Astrocyte (in vitro differentiated cells and primary cell): Measurements from ENCODE around the gene ATCAY. TPM values are rescaled to one million over a fixed set of nuclear protein-coding genes. Genes with fewer than 3 reads are reported as not detected.
A peak's percentile ranks its signal among the peaks of the same experiment; 100 is the strongest.
"Not testable (repeated sequence)": the region's sequence is repeated elsewhere in the genome, so short reads cannot be mapped to it uniquely, and the experiment has no call there.

Experiments
- DNase-seq: peaks from one replicate; pipeline ENCODE4 v3.0.0-alpha.2; 2010; ENCODE audit warnings: low read depth
- FAIRE-seq: peaks from 2 replicates; lab custom pipeline; 2011; peaks lifted over from hg19 to GRCh38; lab: Jason Lieb, UNC
- H2AFZ ChIP-seq: 2 replicates; pipeline ENCODE4 v1.6.0; 2012; ENCODE audit warnings: low read depth, low read length, inconsistent platforms
- H3K27ac ChIP-seq: 2 replicates; pipeline ENCODE4 v1.5.1; 2011; ENCODE audit warnings: low read depth, low read length, inconsistent platforms
- H3K27me3 ChIP-seq: 2 replicates; pipeline ENCODE4 v1.6.0; 2011; ENCODE audit warnings: low read length, inconsistent platforms; ENCODE audit not compliant: insufficient read depth
- H3K36me3 ChIP-seq: 2 replicates; pipeline ENCODE4 v1.5.1; 2011; ENCODE audit warnings: low read length, inconsistent platforms; ENCODE audit not compliant: insufficient read depth
- H3K4me1 ChIP-seq: 2 replicates; pipeline ENCODE4 v1.5.1; 2011; ENCODE audit warnings: low read length, inconsistent platforms; ENCODE audit not compliant: insufficient read depth
- H3K4me2 ChIP-seq: 2 replicates; pipeline ENCODE4 v1.6.0; 2012; ENCODE audit warnings: low read length, inconsistent platforms
- H3K4me3 ChIP-seq: 2 replicates; pipeline ENCODE4 v1.5.1; 2011; ENCODE audit warnings: low read depth, mild to moderate bottlenecking, low read length, inconsistent platforms; ENCODE audit not compliant: insufficient read depth
- H3K79me2 ChIP-seq: 2 replicates; pipeline ENCODE4 v1.6.0; 2012; ENCODE audit warnings: mild to moderate bottlenecking, low read length, inconsistent platforms; ENCODE audit not compliant: insufficient read depth
- H3K9ac ChIP-seq: 2 replicates; pipeline ENCODE4 v1.6.0; 2012; ENCODE audit warnings: mild to moderate bottlenecking, low read length, inconsistent platforms
- H3K9me3 ChIP-seq: 2 replicates; pipeline ENCODE4 v1.5.1; 2012; ENCODE audit warnings: low read depth, mild to moderate bottlenecking, low read length, inconsistent platforms; ENCODE audit not compliant: insufficient read depth
- H4K20me1 ChIP-seq: 2 replicates; pipeline ENCODE4 v1.6.0; 2012; ENCODE audit warnings: low read length, inconsistent platforms; ENCODE audit not compliant: insufficient read depth
- H3K27ac Mint-ChIP-seq: one replicate; pipeline ENCODE4 v1.8.0; 2021; ENCODE audit warnings: mild to moderate bottlenecking, mixed read lengths; ENCODE audit not compliant: unreplicated experiment
- H3K27me3 Mint-ChIP-seq: one replicate; pipeline ENCODE4 v1.8.0; 2021; ENCODE audit warnings: low read depth, mixed read lengths; ENCODE audit not compliant: unreplicated experiment
- H3K36me3 Mint-ChIP-seq: one replicate; pipeline ENCODE4 v1.8.0; 2021; ENCODE audit warnings: low read depth, mixed read lengths; ENCODE audit not compliant: unreplicated experiment
- H3K4me1 Mint-ChIP-seq: one replicate; pipeline ENCODE4 v1.8.0; 2021; ENCODE audit warnings: low read depth, mixed read lengths; ENCODE audit not compliant: unreplicated experiment
- H3K4me3 Mint-ChIP-seq: one replicate; pipeline ENCODE4 v1.8.0; 2021; ENCODE audit warnings: mild to moderate bottlenecking, moderate library complexity, mixed read lengths; ENCODE audit not compliant: unreplicated experiment
- H3K9me3 Mint-ChIP-seq: one replicate; pipeline ENCODE4 v1.8.0; 2021; ENCODE audit warnings: mild to moderate bottlenecking, mixed read lengths; ENCODE audit not compliant: unreplicated experiment
- EZH2 ChIP-seq: IDR thresholded peaks from 2 replicates; pipeline ENCODE4 v1.6.1; 2012; ENCODE audit warnings: mild to moderate bottlenecking, low read length, inconsistent platforms; ENCODE audit not compliant: insufficient read depth
- total RNA-seq: library from RNA; stranded (reverse); gene quantifications from 2 replicates; pipeline ENCODE4 v1.2.1, GENCODE V29; 2021
- TF ChIP-seq, protein P1 (sequence below): IDR thresholded peaks from 2 replicates; pipeline ENCODE4 v1.5.1; 2011; ENCODE audit warnings: low read depth, mild to moderate bottlenecking, inconsistent platforms, low read length, moderate library complexity; ENCODE audit not compliant: insufficient read depth

Gene ATCAY
- total RNA-seq, 1 donor from 2014 or later = 6.5 TPM

- no peak within 1 kb of the TSS for H3K9ac ChIP-seq
- Mint-ChIP-seq H3K9me3 (peaks cover 8% of the 10 kb centered on the region), H3K4me3 (peak within 1 kb of the TSS; percentile 70), H3K4me1 (no peaks in the 10 kb centered on the region), H3K27me3 (peaks cover 58% of the 10 kb centered on the region), H3K27ac (no peak within 1 kb of the TSS), H3K36me3 (no peaks in the 10 kb centered on the region)
- no peaks in the 10 kb centered on the region for H3K79me2 ChIP-seq
- TF ChIP-seq, protein P1, sequence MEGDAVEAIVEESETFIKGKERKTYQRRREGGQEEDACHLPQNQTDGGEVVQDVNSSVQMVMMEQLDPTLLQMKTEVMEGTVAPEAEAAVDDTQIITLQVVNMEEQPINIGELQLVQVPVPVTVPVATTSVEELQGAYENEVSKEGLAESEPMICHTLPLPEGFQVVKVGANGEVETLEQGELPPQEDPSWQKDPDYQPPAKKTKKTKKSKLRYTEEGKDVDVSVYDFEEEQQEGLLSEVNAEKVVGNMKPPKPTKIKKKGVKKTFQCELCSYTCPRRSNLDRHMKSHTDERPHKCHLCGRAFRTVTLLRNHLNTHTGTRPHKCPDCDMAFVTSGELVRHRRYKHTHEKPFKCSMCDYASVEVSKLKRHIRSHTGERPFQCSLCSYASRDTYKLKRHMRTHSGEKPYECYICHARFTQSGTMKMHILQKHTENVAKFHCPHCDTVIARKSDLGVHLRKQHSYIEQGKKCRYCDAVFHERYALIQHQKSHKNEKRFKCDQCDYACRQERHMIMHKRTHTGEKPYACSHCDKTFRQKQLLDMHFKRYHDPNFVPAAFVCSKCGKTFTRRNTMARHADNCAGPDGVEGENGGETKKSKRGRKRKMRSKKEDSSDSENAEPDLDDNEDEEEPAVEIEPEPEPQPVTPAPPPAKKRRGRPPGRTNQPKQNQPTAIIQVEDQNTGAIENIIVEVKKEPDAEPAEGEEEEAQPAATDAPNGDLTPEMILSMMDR = no peak
- TF ChIP-seq EZH2 = no peak
- no peaks in the 10 kb centered on the region for H3K4me1 ChIP-seq
- peaks cover 36% of the 10 kb centered on the region for H3K27me3 ChIP-seq
- no peak for FAIRE-seq
- DNase-seq = no peak
- H3K36me3 ChIP-seq = no peaks in the 10 kb centered on the region
- no peak within 1 kb of the TSS for H3K4me2 ChIP-seq
- H3K4me3 ChIP-seq = no peak within 1 kb of the TSS
- peaks cover 4% of the 10 kb centered on the region for H3K9me3 ChIP-seq
- no peak within 1 kb of the TSS for H2AFZ ChIP-seq
- H3K27ac ChIP-seq = no peak within 1 kb of the TSS
- H4K20me1 ChIP-seq = no peaks in the 10 kb centered on the region
Measured at GRCh38 chr19:3868770-3869456, 11.6 kb upstream of the ATCAY start, which contains the start of gene ZFR2. Gene ZFR2, minus strand, starts transcription at chr19:3869038. Its CDS starts 21 bp downstream, at chr19:3869017.

DNA sequence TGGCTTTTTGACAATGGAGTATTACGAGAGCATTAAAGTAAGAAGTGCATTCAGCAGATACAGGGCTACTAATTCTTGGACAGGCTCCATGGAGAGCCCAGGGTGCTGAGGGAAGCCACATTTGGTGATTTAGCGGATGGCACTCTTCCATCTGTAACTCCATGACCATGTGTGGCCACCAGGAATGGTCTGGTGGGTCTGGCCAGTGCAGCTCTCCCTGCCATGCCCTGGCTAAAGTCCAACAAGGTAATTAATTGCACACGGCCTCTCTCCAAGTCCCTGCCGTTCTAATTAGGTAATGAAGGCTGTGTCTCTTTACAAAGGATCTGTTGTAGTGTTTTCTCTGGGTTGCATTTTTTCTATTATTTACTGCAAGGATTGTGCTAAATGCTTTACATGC, 7.3 kb upstream of the ATCAY start:
- H4K20me1 ChIP-seq = no peaks in the 10 kb centered on the region
- peaks cover 4% of the 10 kb centered on the region for H3K9me3 ChIP-seq
- H3K4me3 Mint-ChIP-seq = no peak overlapping the region
- no peaks in the 10 kb centered on the region for H3K79me2 ChIP-seq
- no peak for FAIRE-seq
- no peak overlapping the region for H3K4me3 ChIP-seq
- H3K27ac ChIP-seq = no peak overlapping the region
- H3K27me3 Mint-ChIP-seq = peaks cover 49% of the 10 kb centered on the region
- H3K36me3 ChIP-seq = no peaks in the 10 kb centered on the region
- no peak overlapping the region for H3K27ac Mint-ChIP-seq
- DNase-seq = no peak
- H3K36me3 Mint-ChIP-seq = no peaks in the 10 kb centered on the region
- TF ChIP-seq, protein P1 = no peak
- no peak for TF ChIP-seq EZH2
- no peak overlapping the region for H3K4me2 ChIP-seq
- H3K9me3 Mint-ChIP-seq = peaks cover 10% of the 10 kb centered on the region
- no peak overlapping the region for H3K9ac ChIP-seq
- no peak overlapping the region for H2AFZ ChIP-seq
- no peaks in the 10 kb centered on the region for H3K4me1 ChIP-seq
- H3K27me3 ChIP-seq = peaks cover 13% of the 10 kb centered on the region
- H3K4me1 Mint-ChIP-seq = no peaks in the 10 kb centered on the region

GRCh38 chr19:3874695-3875094, 5.8 kb upstream of the ATCAY start:
- H3K4me1 ChIP-seq, H3K27ac Mint-ChIP-seq, H3K27me3 ChIP-seq, H4K20me1 ChIP-seq, H3K4me2 ChIP-seq, H3K4me3 Mint-ChIP-seq, H3K4me3 ChIP-seq, H3K79me2 ChIP-seq, H3K27ac ChIP-seq, H2AFZ ChIP-seq, FAIRE-seq, H3K9me3 ChIP-seq, H3K9ac ChIP-seq, DNase-seq, H3K36me3 ChIP-seq, H3K9me3 Mint-ChIP-seq, H3K36me3 Mint-ChIP-seq, H3K4me1 Mint-ChIP-seq: not testable (repeated sequence)
- peaks cover 44% of the 10 kb centered on the region for H3K27me3 Mint-ChIP-seq
